GM12864 (cell line): ENCODE measurements around the gene UBTF.

Experiments
- DNase-seq: peaks from one replicate; pipeline ENCODE4 v3.0.0-alpha.2; 2011; ENCODE audit warnings: low read depth
- H3K4me3 ChIP-seq: 2 replicates; pipeline ENCODE4 v1.5.1; 2011; ENCODE audit warnings: mild to moderate bottlenecking, low read depth, low read length, control low read depth
- TF ChIP-seq, protein P1 (sequence below): IDR thresholded peaks from 2 replicates; pipeline ENCODE4 v1.5.1; 2011; ENCODE audit warnings: low read depth, mild to moderate bottlenecking, moderate library complexity, low read length, control low read depth, inconsistent platforms; ENCODE audit errors: missing control alignments

Gene UBTF

DNA sequence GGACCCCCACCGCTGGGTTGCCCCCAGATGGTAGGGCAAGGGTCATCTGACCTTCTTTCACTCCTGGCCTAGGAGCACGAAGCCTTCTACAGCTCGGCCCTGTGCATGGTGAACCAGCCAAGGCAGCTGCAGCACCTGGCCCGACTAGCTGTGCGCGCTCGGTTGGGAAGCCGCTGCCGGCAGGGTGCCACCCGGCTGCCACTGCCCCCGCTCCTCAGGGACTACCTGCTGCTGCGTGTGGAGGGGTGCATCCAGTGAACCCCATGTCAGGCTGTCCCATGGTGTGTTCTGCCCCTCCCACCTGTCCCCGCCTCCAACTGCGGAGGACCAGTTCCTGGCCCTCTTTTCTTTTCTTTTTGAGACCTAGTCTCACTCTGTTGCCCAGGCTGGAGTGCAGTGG lies 41.3 kb downstream of the UBTF start:
- TF ChIP-seq, protein P1, sequence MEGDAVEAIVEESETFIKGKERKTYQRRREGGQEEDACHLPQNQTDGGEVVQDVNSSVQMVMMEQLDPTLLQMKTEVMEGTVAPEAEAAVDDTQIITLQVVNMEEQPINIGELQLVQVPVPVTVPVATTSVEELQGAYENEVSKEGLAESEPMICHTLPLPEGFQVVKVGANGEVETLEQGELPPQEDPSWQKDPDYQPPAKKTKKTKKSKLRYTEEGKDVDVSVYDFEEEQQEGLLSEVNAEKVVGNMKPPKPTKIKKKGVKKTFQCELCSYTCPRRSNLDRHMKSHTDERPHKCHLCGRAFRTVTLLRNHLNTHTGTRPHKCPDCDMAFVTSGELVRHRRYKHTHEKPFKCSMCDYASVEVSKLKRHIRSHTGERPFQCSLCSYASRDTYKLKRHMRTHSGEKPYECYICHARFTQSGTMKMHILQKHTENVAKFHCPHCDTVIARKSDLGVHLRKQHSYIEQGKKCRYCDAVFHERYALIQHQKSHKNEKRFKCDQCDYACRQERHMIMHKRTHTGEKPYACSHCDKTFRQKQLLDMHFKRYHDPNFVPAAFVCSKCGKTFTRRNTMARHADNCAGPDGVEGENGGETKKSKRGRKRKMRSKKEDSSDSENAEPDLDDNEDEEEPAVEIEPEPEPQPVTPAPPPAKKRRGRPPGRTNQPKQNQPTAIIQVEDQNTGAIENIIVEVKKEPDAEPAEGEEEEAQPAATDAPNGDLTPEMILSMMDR = no peak
- no peak for DNase-seq
- H3K4me3 ChIP-seq = no peak overlapping the region

DNA sequence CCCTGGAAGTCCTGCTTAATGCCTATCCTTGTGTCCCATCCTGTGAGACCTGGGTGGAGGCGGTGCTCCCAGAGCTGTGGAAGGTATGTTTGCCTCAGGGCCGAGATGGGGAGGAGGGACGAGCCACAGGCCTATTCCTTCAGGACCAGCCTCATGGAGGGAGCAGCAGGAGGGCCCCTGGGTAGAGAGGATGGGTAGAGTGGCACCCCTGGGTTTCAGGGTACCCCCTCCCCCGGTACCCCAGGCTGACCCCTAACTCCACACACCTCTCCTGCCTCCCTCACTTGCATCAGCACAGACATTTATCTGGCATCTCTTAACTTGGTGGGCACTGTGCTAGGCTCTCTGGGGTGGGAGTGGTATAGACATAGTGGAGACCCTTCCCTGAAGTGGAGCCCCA lies 41.8 kb downstream of the UBTF start:
- TF ChIP-seq, protein P1 = no peak
- DNase-seq = no peak
- H3K4me3 ChIP-seq = no peak overlapping the region

DNA sequence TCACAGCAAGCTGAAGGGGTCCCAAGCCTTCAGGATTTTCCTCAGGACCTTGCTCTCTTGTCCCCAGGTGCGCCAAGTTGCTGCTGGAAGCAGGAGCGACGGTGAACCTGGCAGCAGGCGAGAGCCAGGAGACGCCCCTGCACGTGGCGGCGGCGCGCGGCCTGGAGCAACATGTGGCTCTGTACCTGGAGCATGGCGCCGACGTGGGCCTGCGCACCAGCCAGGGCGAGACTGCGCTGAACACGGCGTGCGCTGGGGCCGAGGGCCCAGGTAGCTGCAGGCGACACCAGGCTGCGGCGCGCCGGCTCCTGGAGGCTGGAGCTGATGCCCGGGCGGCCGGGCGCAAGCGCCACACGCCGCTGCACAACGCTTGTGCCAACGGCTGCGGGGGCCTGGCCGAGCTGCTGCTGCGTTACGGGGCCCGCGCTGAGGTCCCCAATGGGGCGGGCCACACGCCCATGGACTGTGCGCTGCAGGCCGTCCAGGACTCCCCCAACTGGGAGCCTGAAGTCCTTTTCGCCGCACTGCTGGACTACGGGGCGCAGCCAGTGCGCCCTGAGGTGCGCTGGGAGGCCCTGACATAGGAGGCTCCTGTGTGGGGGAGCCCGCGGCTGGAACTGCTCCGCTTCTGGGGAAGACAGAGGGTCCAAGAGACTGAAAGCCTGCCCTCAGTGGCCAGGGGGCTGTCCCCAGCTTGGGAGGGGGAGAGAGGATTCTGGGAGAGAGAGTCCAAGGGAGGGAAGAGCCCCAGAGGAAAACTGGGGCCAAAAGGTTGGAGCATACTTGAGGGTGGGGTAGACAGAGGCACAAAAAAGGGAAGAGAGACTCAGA lies 42.6 kb downstream of the UBTF start:
- H3K4me3 ChIP-seq = no peak overlapping the region
- TF ChIP-seq, protein P1 = no peak
- DNase-seq = no peak

DNA sequence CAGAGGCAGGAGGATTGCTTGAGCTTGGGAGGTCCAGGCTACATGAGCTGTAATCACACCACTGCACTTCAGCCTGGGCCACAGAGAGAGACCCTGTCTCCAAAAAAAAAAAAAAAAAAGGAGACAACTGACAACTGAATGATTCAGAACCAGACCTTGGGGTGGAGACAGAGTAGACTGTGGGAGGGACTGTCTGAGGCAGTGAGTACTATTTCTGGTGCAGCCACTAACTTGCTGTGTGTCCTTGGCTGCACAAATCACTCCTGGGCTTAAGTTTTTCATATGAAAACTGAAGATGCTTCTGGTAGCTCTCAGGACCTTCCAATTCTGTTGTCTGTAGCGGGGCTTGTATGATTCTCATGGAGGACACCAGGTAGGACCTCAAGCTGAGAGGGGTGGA lies 43.2 kb downstream of the UBTF start:
- no peak for DNase-seq
- TF ChIP-seq, protein P1 = no peak
- H3K4me3 ChIP-seq = no peak overlapping the region

DNA sequence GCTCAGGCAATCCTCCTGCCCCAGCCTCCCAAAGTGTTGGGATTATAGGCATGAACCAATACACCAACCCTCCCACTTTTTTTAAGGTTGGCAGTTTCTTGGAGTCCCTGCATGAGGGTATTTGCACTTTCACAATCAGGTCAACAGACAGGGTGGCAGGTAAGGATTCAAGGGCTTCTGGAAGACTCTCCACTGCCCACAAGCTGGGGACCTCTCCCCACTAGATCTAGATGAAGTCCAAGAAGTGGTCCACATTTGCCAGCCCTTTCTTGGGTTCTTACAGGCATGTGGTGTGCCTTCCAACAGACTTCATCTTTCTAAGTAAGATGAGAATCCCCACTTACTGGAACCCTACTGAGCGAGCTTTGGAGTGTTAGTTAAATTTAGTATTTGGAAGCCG lies 45.0 kb downstream of the UBTF start:
- no peak overlapping the region for H3K4me3 ChIP-seq
- TF ChIP-seq, protein P1 = no peak
- DNase-seq = no peak

DNA sequence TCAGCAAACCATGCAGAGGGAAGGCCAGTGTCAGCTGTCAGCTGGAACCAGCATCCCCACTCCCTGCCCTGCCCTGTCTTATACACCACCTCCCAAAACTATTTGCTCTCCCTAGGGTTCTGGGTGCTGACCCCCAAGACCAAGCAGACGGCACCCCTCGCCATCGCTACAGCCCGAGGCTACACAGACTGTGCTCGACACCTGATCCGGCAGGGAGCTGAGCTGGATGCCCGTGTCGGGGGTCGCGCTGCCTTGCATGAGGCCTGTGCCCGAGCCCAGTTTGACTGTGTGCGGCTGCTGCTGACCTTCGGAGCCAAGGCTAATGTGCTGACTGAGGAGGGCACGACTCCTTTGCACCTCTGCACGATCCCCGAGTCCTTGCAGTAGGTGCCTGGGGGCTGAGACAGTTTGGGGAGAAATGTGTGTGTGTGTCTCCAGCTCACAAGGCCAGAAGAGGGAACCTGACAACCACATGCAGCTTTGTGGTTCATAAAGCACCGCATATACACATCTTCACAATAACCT lies 47.5 kb downstream of the UBTF start:
- H3K4me3 ChIP-seq = no peak overlapping the region
- DNase-seq = no peak
- TF ChIP-seq, protein P1 = no peak
